UCSD-AML1 (cell line): ENCODE results near the gene MED14.

Experiments used
- DNase-seq: peaks from one replicate; lab custom pipeline; 2025; ENCODE audit not compliant: unreplicated experiment; lab: John Stamatoyannopoulos, UW

MED14 gene

DNA sequence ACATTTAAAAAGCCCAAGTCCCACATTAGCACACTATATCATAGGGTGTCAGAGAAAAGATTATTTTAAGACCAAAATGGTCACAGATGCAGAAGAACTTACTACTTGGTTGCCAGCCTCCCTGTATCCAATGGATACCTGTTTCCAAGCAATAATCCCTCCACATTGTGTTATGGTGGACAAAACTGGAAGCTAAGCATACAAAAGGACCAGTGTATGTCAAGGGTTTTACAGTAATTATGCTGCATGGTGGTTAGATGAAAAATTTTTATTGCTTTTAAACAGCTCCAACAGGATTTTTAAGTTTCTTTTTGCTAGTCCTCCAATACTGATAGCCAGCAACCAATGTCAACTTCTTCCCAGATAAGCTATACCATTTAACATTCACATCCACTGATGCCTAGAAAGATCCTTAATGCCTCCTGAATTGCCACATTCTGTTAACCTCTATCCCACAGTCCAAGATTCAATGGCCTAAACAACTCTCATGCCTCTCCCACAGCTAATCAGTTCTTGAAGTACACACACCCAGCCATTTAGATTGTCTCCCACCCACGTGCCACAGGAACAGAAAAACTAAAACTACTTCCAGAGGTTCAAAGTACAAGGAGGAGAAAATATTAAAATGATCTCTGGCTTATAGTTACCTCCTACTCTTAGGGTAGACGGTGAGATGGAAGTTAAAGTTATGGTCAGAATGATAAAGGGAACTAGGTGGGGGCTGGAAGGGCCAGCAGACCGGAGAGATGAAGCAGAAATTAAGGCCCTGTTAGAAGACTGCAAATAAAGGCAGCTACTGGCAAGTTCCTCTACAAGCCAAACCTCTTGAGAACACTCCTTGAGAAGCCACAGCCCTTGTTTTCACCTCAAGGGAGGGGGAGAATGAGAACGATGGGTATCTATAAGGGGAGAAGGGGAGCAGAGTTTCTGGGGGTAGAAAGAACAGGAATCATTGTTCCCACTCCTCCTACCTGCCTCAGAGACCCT, 5.5 kb downstream of the MED14 start:
- no peak for DNase-seq

DNA sequence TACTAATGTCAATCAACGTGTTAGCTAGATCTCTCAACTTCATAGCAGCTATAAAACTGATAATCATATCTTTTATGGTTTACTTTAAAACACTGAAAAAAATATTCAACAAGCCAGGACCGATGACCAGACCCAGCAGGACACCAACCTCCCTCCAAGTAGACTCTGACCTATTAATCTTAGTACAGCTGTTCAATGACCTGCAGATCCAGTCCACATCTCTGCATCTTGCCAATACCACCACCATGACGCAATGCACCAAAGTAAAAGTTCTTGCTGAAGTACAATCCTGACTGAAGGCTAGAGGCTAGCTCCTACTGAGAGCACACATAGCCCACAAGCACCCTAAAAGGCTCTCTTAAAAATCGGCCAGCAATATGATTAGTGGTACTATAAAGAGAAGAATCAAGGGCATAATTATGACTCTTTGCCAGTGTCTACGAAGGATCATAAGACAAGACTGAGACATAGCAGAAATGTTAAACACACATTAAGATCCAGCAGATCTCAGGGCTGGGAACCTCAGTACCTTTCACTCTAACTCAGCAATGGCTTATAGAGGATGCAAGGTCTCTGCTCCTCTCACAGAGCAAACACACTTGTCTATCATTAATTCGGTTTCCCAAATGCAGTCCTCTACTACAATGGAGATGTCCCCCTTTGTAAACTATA, 7.6 kb downstream of the MED14 start:
- DNase-seq = no peak

DNA sequence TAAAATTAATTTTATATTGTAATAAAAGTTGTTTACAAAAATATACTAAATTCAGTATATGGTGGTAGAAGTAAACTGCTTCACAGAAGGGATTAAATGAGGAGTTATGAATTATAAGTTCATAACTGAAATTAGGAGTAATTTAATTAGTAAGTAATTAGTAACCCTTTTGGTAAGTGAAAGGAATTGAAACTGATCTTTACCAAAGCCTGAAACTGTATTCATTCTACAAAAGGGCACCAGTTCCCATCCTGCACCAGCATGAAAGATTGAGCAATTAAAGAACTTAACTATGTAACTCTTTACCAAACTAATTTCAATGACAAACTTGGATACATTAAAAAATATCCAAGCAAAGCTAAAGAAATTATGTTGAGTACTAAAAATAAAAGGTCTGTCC, 8.2 kb downstream of the MED14 start:
- no peak for DNase-seq

DNA sequence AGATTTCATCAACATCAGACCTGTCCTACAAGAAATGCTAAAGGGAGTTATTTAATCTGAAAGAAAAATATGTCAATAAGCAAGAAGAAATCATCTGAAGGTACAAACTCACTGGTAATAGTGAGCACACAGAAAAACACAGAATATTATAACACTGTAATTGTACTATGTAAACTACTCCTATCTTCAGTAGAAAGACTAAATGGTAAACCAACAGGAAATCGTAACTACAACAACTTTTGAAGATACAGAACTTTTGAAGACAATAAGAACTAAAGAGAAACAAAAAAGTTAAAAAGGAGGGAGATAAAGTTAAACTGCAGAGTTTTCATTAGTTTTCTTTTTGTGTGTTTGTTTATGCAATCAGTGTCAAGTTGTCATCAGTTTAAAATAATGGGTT, 12.4 kb downstream of the MED14 start:
- DNase-seq = no peak

DNA sequence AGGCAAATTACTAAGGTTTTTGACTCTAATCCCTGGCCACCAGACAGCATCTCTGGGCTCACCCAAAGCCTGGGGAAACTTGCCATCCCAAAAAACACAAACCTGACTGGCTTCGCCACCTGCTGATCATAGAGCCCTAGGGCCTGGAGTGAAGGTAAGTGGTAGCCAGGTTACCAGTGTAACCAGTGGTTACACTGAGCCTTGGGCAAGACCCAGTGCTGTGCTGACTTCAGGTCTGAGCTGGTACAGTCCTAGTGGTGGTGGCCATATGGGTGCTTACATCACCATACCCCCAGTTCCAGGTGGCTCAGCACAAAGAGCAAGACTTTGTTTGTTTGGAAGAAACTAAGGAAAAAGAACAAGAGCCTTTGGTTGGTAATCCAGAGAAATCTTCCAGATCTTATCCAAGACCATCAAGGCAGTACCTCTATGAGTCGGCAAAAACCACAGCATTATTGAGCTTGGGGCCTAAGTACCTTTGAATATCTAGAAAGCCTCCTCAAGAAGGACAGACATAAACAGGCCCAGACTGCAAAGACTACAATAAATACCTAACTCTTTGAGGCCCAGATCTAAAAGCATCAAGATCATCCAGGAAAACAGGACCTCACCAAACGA, 13.7 kb downstream of the MED14 start:
- DNase-seq = no peak

DNA sequence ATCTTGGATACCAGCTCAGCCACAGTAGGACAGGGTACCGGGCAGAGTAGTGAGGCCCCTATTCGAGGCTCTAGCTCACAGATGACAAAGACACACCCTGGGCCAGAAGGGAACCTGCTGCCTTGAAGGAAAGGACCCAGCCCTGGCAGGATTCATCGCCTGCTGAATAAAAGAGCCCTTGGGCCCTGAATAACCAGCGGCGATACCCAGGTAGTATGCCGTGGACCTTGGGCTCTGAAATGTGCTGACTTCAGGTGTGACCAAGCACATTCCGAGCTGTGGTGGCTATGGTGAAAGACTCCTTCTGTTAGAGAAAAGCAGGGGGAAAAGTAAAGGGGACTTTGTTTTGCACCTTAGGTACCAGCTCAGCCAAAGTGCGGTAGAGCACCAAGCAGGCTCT, 14.6 kb downstream of the MED14 start:
- no peak for DNase-seq

DNA sequence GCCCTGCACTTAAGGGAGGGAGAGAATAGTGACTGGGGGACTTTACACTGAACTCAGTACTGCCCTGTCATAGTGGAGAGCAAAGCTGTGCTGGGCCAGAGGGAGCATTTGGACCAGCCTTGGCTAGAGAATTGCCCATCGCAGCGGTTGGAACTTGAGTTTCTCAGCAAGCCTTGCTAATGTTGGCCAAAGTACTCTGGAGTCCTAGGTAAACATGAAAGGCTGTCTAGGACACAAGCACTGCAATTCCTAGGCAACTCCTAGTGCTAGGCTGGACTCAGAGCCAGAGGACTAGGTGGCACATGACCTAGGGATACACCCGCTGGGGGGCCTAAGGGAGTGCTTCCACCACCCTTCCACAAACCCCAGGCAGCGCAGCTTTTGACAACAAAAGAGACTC, 15.0 kb downstream of the MED14 start:
- DNase-seq = no peak

DNA sequence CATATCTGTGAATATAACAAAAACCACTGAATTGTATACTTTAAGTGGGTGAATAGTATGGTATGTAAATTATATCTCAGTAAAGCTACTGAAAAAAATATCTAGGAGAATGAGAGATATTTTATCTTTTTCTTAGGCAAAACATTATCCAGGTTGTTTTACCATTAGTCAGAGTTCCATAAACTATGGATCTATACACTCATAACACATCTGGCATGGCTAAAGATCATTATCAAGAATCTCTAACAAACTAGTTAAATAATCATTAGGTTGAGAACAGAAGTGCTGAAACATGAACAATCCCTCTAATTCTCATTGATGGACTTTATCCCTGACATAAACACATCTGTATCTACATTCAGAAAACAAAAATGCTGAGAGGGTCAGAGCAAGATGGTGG, 15.6 kb downstream of the MED14 start:
- DNase-seq = no peak

DNA sequence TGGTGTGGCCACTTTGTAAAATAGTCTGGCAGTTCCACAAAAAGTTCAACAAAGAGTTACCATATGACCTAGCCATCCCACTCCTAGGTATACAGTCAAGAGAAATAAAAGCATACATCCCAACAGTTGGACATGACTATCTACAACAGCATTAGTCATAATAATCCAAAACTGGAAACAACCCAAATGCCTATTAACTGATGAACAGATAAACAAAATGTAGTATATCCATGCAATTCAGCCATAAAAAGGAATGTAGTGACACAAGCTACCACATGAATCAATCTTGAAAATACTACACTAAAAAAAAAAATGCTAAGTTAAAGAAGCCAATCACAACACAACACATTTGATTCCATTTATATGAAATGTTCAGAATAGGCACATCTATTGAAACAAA, 16.1 kb downstream of the MED14 start:
- DNase-seq = no peak

DNA sequence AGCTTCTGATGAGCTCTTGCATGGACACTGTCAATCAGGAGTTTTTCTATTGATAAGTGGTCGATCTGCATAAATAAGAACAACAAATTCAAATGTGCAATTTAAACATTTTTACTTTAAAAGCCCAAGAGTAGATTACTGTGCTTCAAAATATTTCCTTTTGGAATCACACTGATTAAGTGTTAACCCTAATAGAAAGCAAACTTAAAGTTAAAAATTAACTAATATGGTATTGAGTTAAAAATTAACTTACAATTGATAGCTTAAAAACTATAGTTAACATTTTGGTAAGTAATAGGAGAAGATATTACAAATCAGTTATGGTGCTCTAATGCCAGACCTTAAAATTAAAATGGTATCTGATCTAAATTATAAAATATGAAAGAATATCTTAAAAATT, 25.9 kb downstream of the MED14 start:
- DNase-seq = no peak

DNA sequence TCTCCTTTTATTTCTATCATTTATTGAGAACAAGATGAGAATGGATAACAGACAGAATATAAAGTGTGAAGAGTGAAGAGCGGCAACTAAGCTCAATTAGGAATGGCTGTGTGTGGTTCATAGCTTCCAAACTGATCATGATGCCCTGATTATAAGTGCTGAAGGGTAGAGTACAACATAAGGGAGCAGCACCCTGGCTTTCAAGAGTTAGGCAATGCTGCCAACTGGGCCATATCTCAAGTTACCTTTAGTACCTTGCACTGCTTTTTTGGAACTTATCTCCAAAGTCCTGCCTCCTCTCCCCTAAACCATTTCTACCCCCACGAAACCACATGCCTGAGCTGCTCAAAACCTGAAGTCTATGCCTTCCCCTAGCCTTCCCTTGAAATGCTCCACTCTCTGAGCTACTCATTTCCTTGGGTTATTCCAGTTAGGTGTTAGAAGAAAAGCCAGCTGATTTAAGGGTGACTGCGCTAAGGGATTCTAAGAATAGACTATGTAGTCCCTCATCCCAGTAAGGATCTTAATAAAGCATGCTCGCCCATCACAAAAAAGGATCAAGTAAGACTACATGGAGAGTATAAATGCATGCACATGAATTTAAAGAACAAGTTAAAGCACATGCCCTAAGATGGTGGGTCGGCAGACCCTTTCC, 29.6 kb downstream of the MED14 start:
- DNase-seq = no peak

DNA sequence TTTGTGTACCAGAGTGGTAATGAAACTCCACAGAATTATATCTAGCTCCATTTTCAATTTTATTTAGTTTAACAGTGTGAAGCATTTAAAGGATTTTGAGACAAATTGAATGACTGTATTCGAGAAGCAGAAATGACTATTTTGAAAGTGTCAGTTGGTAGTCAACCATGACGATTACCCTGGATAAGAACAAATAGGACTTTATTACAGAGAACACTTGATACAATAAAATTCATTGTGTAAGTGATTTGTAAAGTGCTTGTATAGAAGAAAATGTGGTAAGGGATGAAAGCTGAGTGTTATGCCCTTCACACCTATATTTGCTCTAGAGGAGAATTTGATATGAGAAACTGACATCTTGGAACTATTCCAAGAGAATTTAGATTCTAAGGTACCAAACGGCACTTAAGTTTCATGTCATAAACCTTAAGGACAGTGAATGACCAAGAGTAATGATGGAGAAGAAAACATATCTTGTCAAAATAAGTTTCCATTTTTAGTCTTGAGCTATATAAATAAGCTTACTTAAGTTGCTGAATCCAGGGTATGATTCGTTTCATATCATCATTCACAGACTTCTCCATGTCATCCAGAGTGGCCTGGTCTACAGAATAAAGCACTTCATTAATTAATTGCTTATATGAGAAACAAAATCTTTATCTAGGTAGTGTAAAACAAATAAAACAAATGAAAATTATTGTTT, 34.6 kb downstream of the MED14 start:
- no peak for DNase-seq

DNA sequence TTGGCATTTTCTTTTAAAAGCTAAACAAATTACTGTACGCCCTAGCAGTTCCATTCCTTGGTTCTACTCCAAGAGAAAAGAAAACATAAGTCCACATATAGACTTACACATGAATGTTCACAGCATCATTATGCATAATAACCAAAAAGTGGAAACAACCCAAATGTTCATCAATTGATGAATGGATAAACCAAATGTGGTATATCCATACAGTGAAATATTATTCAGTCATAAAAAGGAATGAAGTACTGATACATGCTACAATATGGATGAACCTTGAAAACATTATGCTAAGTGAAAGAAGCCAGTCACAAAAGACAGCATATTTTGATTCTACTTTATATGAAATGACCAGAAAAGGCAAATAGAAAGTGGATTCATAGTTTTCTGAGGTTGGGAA, 36.5 kb downstream of the MED14 start:
- DNase-seq = no peak

DNA sequence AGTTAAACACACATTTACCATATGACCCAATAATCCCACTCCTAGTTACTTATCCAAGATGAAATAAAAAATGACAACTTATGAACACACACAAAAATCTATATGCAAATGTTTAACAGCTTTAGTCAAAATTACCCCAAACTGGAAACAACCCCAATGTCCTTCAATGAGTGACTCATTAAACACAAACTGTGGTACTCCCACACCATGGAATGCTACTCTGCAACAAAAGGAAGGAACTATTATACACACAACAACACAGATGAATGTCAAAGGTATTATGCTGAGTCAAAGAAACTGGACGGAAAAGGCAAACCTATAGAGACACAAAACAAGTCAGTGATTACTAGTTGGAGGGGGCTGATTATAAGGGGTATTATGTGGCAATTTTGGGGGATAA, 40.5 kb downstream of the MED14 start:
- DNase-seq = no peak

DNA sequence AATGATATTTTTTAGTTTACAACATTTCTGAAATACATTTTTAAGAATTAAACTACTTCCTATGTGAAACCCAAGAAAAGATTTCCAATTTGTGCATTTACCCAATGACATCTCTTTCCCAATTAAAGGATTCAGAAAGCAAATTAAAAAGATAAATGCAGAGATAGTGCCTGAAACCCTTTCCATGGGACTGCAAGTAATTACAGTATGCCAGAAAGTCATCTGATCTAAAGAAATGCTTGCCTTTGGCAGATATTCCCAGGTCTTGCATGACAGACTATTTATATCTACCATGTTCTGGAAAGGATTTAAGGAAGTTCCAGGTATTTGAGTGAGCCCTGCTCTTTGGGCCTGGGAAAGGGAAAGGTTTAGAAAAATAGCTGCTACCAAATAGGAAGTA, 46.4 kb downstream of the MED14 start:
- no peak for DNase-seq

DNA sequence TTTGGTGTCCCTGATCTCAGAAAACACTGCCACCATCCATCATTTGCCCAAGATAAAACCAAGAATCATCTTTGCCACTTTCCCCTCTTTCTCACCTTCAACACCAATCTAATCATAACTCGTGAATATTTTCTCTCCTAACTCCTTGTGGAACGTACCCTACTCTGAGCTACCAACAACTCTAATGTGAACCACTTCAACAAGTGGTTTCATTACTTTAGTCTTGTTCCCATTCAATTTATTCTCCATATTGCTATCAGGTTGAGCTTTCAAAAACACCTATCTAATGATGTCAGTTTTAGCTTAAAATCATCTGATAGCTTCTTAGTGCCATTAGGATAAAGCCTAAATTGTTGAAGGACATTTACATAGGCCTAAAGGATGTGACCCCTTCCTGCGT, 48.2 kb downstream of the MED14 start:
- DNase-seq = no peak

DNA sequence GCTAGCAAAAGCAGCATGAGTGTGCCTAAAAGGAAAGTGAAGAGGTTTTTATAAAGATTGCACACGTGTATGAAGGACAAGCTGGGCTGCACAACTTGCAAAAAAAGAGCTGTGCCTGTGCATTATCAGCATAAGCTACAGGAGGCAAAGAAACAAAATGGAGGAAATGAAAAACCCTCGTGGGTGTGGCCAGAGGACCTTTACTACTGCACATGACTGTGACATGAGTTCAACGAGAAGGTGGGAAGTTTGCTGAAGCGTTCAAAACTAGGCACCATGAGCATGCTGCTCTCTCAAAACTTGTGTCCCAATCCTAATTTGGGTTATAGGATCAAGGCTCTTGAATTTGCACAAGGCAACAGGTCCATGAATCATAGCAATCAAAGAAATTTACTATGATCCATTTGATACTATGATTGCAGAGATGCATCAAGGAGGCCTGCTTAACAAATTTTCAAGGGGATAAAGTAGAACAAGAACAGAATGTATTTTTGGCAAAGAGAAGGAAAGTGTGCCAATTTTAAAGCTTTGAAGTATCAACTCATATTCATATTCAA, 49.9 kb downstream of the MED14 start:
- DNase-seq = no peak

DNA sequence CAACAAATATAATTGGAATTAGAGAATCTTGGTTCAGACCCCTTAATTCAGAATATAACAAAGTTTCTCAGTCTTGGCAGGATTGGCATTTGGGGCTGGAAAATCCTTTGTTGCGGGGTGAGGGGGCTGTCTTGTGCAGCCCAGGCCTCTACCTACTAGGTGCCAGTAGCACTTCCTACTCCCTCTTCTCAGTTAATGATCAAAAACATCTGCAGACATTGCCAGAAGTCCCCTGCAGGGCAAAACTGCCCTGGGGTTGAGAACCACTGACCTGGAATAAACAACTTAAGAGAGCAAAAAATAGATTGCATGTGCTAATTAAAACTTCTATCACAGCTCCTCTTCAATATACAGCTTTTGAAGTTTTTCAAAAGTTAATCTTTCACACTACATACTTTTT, 51.2 kb downstream of the MED14 start:
- no peak for DNase-seq

DNA sequence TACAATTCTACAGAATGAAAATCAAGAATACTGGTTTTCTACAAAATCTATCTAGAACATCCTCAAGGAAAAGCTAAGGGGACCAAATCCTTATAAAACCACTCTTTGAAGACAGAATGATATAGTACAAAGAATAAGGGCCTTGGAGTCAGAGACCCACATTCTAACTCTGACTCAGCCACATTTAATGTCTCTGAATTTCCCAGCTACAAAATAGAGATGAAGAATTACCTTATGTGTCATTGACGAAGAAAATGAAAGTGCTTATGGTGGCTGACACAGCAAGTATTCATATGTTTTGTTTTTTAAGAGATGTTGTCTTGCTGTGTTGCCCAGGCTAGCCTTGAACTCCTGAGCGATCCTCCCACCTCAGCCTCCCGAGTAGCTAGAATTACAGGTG, 52.1 kb downstream of the MED14 start:
- DNase-seq = no peak

DNA sequence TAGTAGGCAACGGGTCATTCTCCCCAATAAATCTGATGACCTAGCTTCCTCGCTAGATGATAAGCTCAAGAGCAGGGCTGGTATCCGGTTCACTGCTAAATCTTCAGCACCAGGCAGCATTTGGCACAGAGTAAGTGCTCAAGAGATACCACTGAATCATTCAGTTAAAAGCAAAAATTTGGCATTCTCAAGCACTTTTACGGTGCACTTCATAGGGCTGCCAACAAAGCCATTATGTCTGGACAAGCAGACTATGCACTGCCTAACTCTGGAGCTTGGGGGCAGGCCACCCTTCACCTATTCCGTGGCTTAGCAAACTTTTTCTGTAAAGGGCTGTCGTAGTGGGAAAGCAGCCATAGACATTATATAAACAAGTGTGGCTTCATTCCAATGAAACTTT, 64.2 kb downstream of the MED14 start:
- no peak for DNase-seq
